Neural crest cell (in vitro differentiated cells): ENCODE measurements around the gene KMT2B. TPM values are rescaled to one million over a fixed set of nuclear protein-coding genes. Genes with fewer than 3 reads are reported as not detected.
"Not testable (repeated sequence)": the region's sequence is repeated elsewhere in the genome, so short reads cannot be mapped to it uniquely, and the experiment has no call there.

ENCODE experiments used
- DNase-seq: peaks from one replicate; pipeline ENCODE4 v3.0.0; 2021; ENCODE audit warnings: low read depth, mixed read lengths, low spot score
- H3K27ac Mint-ChIP-seq: one replicate; pipeline ENCODE4 v1.8.0; 2021; ENCODE audit warnings: mild to moderate bottlenecking, mixed read lengths; ENCODE audit not compliant: unreplicated experiment
- H3K27me3 Mint-ChIP-seq: 2 replicates; pipeline ENCODE4 v1.8.0; 2021; ENCODE audit warnings: low read depth, mild to moderate bottlenecking, mixed read lengths
- H3K36me3 Mint-ChIP-seq: 2 replicates; pipeline ENCODE4 v1.8.0; 2021; ENCODE audit warnings: low read depth, mild to moderate bottlenecking, mixed read lengths
- H3K4me1 Mint-ChIP-seq: 2 replicates; pipeline ENCODE4 v1.8.0; 2021; ENCODE audit warnings: mixed read lengths
- H3K4me3 Mint-ChIP-seq: one replicate; pipeline ENCODE4 v1.8.0; 2021; ENCODE audit warnings: mild to moderate bottlenecking, mixed read lengths
- H3K9me3 Mint-ChIP-seq: 2 replicates; pipeline ENCODE4 v1.8.0; 2021; ENCODE audit warnings: mixed read lengths
- CTCF ChIP-seq: fragments of 200-600 bp; sonication (generic); conservative IDR thresholded peaks from 2 replicates; pipeline ENCODE4 v1.5.0; 2021; ENCODE audit warnings: antibody characterized with exemption, mild to moderate bottlenecking
- total RNA-seq: library from RNA; stranded (reverse); gene quantifications from 2 replicates; pipeline ENCODE4 v1.2.1, GENCODE V29; 2021

Gene KMT2B
- total RNA-seq, 1 donor from 2014 or later: 60.1 TPM

GRCh38 chr19:35767288-35768081 lies 49.7 kb downstream of the KMT2B start:
- H3K4me1 Mint-ChIP-seq: peaks cover 5% of the 10 kb centered on the region
- H3K9me3 Mint-ChIP-seq: no peaks in the 10 kb centered on the region
- DNase-seq: no peak
- no peak overlapping the region for H3K4me3 Mint-ChIP-seq
- H3K27ac Mint-ChIP-seq: no peak overlapping the region
- no peak for TF ChIP-seq CTCF
- H3K27me3 Mint-ChIP-seq: no peaks in the 10 kb centered on the region
- H3K36me3 Mint-ChIP-seq: peaks cover 6% of the 10 kb centered on the region

DNA sequence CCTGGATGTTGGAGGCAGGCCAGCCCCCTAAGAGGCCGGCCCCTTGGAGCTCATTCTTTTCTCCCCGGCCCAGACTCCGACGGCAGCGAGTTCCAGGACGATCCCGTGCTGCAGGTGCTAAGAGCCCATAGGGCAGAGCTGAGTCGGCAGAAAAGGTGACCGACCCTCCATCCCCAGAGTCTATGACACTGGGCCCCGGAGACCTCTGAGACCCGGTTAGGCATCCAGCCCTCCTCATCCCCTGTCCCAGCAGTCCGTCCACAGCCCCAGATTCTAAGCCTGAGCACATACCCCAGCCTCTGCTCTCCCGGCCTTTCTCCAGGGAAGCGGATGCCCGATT lies 50.2 kb downstream of the KMT2B start:
- H3K27ac Mint-ChIP-seq: no peak overlapping the region
- TF ChIP-seq CTCF: no peak
- no peak for DNase-seq
- H3K36me3 Mint-ChIP-seq: peaks cover 6% of the 10 kb centered on the region
- no peaks in the 10 kb centered on the region for H3K9me3 Mint-ChIP-seq
- no peaks in the 10 kb centered on the region for H3K27me3 Mint-ChIP-seq
- H3K4me1 Mint-ChIP-seq: peaks cover 5% of the 10 kb centered on the region
- no peak overlapping the region for H3K4me3 Mint-ChIP-seq

GRCh38 chr19:35772362-35772761 lies 54.6 kb downstream of the KMT2B start:
- not testable (repeated sequence) for H3K27ac Mint-ChIP-seq, DNase-seq, H3K4me3 Mint-ChIP-seq, H3K9me3 Mint-ChIP-seq, H3K27me3 Mint-ChIP-seq, H3K36me3 Mint-ChIP-seq
- H3K4me1 Mint-ChIP-seq: peaks cover 32% of the 10 kb centered on the region

DNA sequence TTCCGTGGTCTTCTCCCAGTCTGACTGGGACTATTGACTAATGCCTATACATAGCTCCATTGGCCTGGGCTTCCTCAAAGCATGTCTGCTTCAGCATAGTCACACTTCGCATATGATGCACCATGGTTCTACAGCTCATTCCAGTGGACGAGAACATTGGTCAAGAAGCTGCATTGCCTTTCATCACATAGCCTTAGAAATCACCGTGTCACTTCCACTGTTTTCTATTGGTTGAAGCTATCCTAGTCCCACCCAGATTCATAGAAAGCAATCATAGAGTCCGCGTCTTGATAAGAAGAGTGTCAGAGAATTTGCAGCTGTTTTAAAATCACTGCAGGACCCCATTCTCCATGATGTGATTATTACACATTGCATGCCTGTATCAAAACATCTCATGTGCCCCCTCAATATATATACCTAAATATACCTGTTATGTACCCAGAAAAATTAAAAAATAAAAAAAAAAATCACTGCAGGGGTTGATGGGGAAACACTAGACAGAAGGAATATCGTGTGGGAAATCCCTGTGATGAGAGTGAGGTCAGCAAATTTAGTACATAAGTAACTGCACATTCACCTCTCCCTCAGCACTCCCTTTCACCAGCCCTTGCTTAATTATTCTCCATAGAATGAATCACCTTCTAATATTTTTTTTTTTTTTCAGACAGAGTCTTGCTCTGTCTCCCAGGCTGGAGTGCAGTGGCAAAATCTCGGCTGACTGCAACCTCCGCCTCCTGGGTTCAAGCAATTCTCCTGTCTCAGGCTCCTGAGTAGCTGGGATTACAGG lies 55.4 kb downstream of the KMT2B start:
- peaks cover 9% of the 10 kb centered on the region for H3K27me3 Mint-ChIP-seq
- H3K27ac Mint-ChIP-seq: no peak overlapping the region
- no peaks in the 10 kb centered on the region for H3K9me3 Mint-ChIP-seq
- peak overlapping the region; percentile 71 for H3K4me3 Mint-ChIP-seq
- TF ChIP-seq CTCF: no peak
- no peak for DNase-seq
- peaks cover 6% of the 10 kb centered on the region for H3K36me3 Mint-ChIP-seq
- H3K4me1 Mint-ChIP-seq: peaks cover 39% of the 10 kb centered on the region

DNA sequence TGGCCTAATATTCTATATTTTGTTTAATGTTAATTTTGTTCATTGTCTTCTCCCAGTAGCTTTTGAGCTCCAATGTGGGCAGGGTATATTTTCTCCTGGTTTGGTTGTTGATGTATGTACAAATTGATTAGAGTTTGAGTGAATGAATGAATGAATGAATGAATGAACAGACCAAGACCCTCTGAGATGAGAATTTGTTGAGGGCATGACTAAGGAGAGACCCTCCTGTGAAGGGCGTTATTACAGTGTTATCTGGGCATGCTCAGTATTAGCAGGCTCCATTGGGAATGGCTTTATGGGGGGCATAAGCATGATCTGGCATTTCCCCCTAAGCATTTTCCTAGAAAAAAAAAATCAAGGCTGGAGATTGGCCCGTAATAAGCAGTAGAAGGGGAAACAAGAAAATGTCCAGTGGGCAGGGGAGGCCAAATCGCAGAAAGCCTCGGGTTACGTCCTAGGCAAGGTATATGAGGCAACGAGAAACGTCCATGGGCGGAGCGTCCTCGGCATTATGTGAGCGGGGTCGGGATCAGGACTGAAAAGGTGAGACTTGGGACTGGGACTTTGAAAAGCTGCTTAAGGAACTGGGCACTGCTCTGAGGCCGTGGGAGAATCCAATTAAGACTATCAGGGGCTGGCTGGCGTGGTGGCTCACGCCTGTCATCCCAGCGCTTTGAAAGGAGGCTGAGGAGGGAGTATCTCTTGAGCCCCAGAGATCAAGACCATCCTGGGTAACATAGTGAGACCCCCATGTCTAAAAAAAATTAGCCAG lies 56.7 kb downstream of the KMT2B start:
- DNase-seq: no peak
- H3K27me3 Mint-ChIP-seq: peaks cover 9% of the 10 kb centered on the region
- peak overlapping the region; percentile 91 for H3K4me3 Mint-ChIP-seq
- H3K36me3 Mint-ChIP-seq: peaks cover 2% of the 10 kb centered on the region
- TF ChIP-seq CTCF: no peak
- no peaks in the 10 kb centered on the region for H3K9me3 Mint-ChIP-seq
- H3K4me1 Mint-ChIP-seq: peaks cover 34% of the 10 kb centered on the region
- H3K27ac Mint-ChIP-seq: no peak overlapping the region
